MCF 10A (cell line): ENCODE results near the gene GABRG3. TPM values are rescaled to one million over a fixed set of nuclear protein-coding genes. Genes with fewer than 3 reads are reported as not detected.

ENCODE experiments used
- BruUV-seq: library from RNA; stranded (reverse); fragments of 400-500 nt; replicated peaks from 2 replicates; lab custom pipeline; 2021; lab: Mats Ljungman, UMichigan
- CTCF ChIA-PET: fragments of 300-600 bp; sonication (Branson Sonifier 250); formaldehyde crosslinking; extraction: SDS; loops from one replicate; lab custom pipeline; 2021; ENCODE audit warnings: antibody characterized with exemption, inconsistent platforms; lab: Yijun Ruan, JAX
- POLR2A ChIA-PET: fragments of 300-600, 350-650 bp; sonication (Branson Sonifier 250); formaldehyde crosslinking; extraction: SDS; loops from one replicate; lab custom pipeline; 2020; ENCODE audit warnings: antibody characterized with exemption, inconsistent platforms; lab: Yijun Ruan, JAX
- DNase-seq: peaks from one replicate; pipeline ENCODE4 v3.0.0-alpha.2; 2018; ENCODE audit not compliant: unreplicated experiment
- H3K27ac Mint-ChIP-seq: one replicate; pipeline ENCODE4 v1.8.0; 2022; ENCODE audit warnings: mild to moderate bottlenecking, low read depth, mixed read lengths; ENCODE audit not compliant: unreplicated experiment
- H3K27me3 Mint-ChIP-seq: one replicate; pipeline ENCODE4 v1.8.0; 2022; ENCODE audit warnings: mixed read lengths; ENCODE audit not compliant: insufficient read depth, unreplicated experiment
- H3K36me3 Mint-ChIP-seq: one replicate; pipeline ENCODE4 v1.8.0; 2022; ENCODE audit warnings: mild to moderate bottlenecking, moderate library complexity, mixed read lengths; ENCODE audit not compliant: insufficient read depth, unreplicated experiment
- H3K4me1 Mint-ChIP-seq: one replicate; pipeline ENCODE4 v1.8.0; 2022; ENCODE audit warnings: mixed read lengths; ENCODE audit not compliant: insufficient read depth, unreplicated experiment
- H3K4me3 Mint-ChIP-seq: one replicate; pipeline ENCODE4 v1.8.0; 2022; ENCODE audit warnings: mild to moderate bottlenecking, moderate library complexity, mixed read lengths; ENCODE audit not compliant: unreplicated experiment
- H3K9me3 Mint-ChIP-seq: one replicate; pipeline ENCODE4 v1.8.0; 2022; ENCODE audit warnings: mixed read lengths; ENCODE audit not compliant: unreplicated experiment
- CTCF ChIP-seq: fragments of 200-600 bp; IDR thresholded peaks from one replicate; pipeline ENCODE4 v1.8.0; 2022; ENCODE audit warnings: antibody characterized with exemption, mild to moderate bottlenecking; ENCODE audit not compliant: unreplicated experiment
- intact Hi-C: fragments of 100-400 bp; cut with micrococcal nuclease; formaldehyde crosslinking; loops from 2 replicates; pipeline ENCODE4 v1.14.1; 2022
- total RNA-seq: library from RNA; stranded (reverse); gene quantifications from 2 replicates; pipeline ENCODE4 v1.2.3, GENCODE V29; 2022

GABRG3 gene
- total RNA-seq, 1 experiment from 2014 or later = not detected

GRCh38 chr15:27457766-27458165 lies 486.8 kb downstream of the GABRG3 start:
- Mint-ChIP-seq H3K27me3 (no peaks in the 10 kb centered on the region), H3K4me3 (no peak overlapping the region), H3K4me1 (no peaks in the 10 kb centered on the region), H3K36me3 (no peaks in the 10 kb centered on the region), H3K27ac (no peak overlapping the region), H3K9me3 (peaks cover 27% of the 10 kb centered on the region)
- no peak for TF ChIP-seq CTCF
- ChIA-PET CTCF (no interaction called here), POLR2A (no interaction called here)
- intact Hi-C loops = no loop called here
- DNase-seq = no peak
- no TSS peak for BruUV-seq

GRCh38 chr15:27458345-27459084 lies 487.5 kb downstream of the GABRG3 start:
- H3K36me3 Mint-ChIP-seq = no peaks in the 10 kb centered on the region
- no peak overlapping the region for H3K27ac Mint-ChIP-seq
- POLR2A ChIA-PET = no interaction called here
- no peak for TF ChIP-seq CTCF
- no peaks in the 10 kb centered on the region for H3K4me1 Mint-ChIP-seq
- no peak for DNase-seq
- H3K27me3 Mint-ChIP-seq = no peaks in the 10 kb centered on the region
- H3K9me3 Mint-ChIP-seq = peaks cover 28% of the 10 kb centered on the region
- CTCF ChIA-PET = interaction anchor here (0.6 kb wide), 1 partner anchor 21 kb away, joined by 3 read pairs; no protein-coding TSS in a partner anchor
- no TSS peak for BruUV-seq
- intact Hi-C loops = no loop called here
- H3K4me3 Mint-ChIP-seq = no peak overlapping the region

GRCh38 chr15:27459836-27460235 lies 488.9 kb downstream of the GABRG3 start:
- TF ChIP-seq CTCF = no peak
- no peaks in the 10 kb centered on the region for H3K36me3 Mint-ChIP-seq
- DNase-seq = no peak
- H3K27me3 Mint-ChIP-seq = no peaks in the 10 kb centered on the region
- CTCF ChIA-PET = no interaction called here
- H3K9me3 Mint-ChIP-seq = peaks cover 35% of the 10 kb centered on the region
- intact Hi-C loops = no loop called here
- H3K27ac Mint-ChIP-seq = no peak overlapping the region
- H3K4me3 Mint-ChIP-seq = no peak overlapping the region
- POLR2A ChIA-PET = no interaction called here
- no TSS peak for BruUV-seq
- no peaks in the 10 kb centered on the region for H3K4me1 Mint-ChIP-seq

- Mint-ChIP-seq H3K4me3 (no peak overlapping the region), H3K27ac (no peak overlapping the region), H3K27me3 (no peaks in the 10 kb centered on the region), H3K9me3 (peaks cover 36% of the 10 kb centered on the region), H3K36me3 (peaks cover under 1% of the 10 kb centered on the region), H3K4me1 (no peaks in the 10 kb centered on the region)
- no peak for DNase-seq
- POLR2A ChIA-PET = interaction anchor here (0.7 kb wide), 1 partner anchor 17 kb away, joined by 5 read pairs; no protein-coding TSS in a partner anchor
- intact Hi-C loops = no loop called here
- no TSS peak for BruUV-seq
- CTCF ChIA-PET = interaction anchor here (0.6 kb wide), 1 partner anchor 448 kb away, joined by 4 read pairs; no protein-coding TSS in a partner anchor
- no peak for TF ChIP-seq CTCF
These were observed 490.2 kb downstream of the GABRG3 start for GRCh38 chr15:27461181-27461580.
